Epidermal melanocyte (primary cell): ENCODE results near the gene TULP4.
A peak's percentile ranks its signal among the peaks of the same experiment; 100 is the strongest.
"Not testable (repeated sequence)": the region's sequence is repeated elsewhere in the genome, so short reads cannot be mapped to it uniquely, and the experiment has no call there.

Source experiments
- DNase-seq: peaks from one replicate; pipeline ENCODE4 v3.0.0; 2011; ENCODE audit warnings: low spot score; ENCODE audit not compliant: insufficient read length

The TULP4 gene

DNA sequence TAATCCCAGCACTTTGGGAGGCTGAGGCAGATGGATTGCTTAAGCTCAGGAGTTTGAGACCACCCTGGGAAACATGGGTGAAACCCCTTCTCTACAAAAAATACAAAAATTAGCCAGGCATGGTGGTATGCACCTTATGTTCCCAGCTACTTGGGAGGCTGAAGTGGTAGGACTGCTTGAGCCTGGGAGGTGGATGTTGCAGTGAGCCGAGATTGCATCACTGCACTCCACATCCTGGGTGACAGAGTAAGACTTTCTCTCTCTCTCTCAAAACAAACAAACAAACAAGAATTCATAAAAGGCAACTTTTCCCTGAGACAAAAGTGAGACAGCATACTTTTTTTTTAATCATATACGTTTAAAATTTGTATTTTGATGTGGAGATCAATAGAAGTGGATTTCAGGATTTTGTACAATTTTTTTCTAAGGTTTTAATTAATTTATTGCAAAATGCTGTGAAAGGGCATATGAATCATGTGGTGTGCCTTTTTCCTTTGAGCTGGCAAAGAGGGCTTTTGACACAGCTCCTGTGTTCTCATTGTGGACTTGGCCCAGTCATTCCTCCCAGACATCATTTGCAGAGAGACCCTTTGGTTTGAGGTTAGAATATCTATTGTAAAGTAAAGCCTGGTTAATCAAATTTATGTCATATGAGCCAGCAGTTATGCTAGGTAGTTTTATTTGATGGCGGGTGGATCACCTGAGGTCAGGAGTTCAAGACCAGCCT lies 77.1 kb downstream of the TULP4 start:
- DNase-seq: no peak

DNA sequence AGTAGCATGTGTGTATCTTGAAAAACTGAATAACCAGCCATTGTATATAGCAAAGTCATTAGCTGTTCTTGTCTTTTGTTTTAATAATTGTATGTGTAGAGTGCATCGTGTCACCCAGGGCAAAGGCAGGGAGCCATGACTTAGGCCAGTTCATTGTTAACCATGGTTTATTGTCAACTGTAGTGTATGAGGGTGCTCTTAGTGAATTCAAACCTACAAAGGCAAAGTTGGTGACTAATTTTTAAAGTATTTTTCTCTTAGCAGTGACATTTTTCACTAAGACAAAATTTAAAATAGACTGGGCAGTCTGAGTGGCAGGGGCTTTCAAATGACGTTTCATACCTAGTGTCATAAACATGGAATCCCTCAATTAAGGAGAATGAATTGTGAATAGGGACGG lies 79.0 kb downstream of the TULP4 start:
- DNase-seq: no peak

DNA sequence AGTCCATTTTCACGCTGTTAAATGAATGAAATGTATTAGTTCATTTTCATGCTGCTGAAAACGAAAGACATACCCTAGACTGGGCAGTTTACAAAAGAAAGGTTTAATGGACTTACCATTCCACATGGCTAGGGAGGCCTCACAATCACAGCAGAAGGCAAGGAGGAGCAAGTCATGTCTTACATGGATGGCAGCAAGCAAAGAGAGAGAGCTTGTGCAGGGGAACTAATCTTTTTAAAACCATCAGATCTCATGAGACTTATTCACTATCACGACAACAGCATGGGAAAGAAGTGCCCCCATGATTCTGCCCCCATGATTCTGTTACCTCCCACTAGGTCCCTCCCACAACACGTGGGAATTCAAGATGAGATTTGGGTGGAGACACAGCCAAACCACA lies 79.7 kb downstream of the TULP4 start:
- DNase-seq: not testable (repeated sequence)

DNA sequence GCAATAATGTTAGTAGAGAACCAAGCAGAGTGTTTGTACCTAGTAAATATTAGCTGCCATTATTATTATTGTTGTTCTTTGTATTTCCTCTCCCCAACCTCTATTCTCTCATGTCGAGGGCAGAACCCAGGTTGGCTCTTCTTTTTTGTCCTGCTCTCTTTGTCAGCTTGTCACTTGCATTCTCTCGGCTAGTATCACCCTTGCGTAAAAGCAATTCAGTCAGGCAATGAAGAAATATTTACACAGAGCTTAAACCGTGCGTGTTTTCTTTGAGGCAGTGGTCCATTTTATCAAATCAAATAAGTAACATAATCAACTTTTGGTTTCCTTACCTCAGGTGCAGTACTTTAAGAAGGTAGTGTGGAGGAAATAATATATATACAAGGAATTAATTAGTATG lies 83.9 kb downstream of the TULP4 start:
- no peak for DNase-seq

DNA sequence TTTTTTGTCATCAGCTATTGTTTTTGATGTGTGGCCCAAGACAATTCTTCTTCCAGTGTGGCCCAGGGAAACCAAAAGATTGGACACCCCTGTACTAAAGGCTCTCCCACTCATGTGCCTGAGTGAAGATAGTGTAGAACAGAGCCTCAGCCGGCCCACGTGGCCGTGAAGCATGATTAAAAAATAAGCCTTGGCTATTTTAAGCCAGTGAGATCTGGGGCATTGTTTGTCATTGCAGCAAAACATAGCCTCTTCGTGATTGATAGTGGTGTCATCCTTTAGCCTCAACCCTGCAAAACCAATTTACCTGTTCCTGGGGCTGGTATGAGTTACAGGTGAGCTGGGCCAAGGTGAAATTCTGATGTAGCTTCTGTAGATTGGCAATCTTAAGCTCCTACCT lies 85.3 kb downstream of the TULP4 start:
- no peak for DNase-seq

DNA sequence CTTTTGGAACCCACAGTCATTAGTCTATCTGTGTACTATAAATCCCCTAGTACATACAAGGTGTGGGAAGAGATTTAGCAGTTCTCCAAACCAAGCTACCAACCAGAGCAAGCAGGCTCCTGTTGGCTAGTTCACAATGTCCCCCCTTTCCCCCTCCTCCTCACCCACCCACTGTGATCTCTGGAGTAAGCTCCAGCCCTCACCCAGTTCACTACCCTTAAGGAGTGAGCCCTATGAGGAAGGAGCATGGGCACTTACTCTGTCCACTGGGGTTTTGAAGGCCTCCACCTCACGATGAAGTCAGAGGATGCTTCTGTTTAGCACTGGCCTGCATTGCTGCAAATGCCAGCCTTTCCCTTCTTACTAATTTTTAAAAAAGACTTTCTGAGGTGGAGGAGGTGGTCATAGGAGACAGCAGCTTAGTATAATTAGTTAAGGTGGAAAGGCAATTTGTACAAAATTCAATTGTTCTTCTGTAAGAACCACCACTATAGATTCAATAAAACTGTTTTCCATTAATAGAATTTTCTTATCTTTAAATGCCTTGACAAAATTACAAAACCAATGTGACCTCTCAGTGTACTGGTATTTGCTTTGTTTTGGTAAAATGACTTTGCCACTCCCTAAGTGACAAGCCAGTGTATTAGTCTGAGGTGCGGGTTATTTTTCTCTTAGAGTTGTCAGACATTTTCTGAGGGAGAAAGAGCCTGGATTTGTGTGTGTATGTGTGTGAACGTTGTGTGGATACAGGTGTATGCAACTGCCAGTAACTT lies 86.2 kb downstream of the TULP4 start:
- DNase-seq: no peak

DNA sequence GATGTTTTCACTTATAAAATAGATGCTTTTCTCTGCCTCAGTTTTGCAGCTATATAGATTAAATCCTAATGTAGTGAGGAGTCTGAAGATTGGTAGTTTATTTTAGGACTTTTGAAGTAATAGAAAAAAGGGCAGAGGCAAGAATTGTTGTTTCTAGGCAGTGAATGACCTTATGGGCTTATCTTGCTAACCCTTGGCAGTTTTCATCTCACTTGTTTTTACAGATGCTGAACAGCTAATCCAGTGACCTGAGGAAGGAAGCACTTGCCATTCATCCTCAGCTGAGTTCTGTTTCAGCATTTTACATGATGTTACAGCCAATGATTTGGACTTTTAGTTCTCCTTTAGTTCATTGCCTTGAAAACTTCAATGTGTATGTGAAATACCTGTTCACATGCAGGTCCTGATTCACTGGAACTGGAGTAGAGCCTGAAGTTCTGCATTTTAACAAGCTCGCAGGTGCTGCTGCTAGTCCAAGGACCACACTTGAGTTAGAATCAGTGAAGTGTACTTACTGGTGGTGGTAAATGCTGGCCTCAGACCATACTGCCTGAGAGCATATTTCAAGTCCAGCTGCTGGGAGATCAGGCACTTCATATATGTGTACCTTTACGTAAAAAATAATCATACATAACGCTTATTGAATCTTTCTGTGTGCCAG lies 86.9 kb downstream of the TULP4 start:
- no peak for DNase-seq

DNA sequence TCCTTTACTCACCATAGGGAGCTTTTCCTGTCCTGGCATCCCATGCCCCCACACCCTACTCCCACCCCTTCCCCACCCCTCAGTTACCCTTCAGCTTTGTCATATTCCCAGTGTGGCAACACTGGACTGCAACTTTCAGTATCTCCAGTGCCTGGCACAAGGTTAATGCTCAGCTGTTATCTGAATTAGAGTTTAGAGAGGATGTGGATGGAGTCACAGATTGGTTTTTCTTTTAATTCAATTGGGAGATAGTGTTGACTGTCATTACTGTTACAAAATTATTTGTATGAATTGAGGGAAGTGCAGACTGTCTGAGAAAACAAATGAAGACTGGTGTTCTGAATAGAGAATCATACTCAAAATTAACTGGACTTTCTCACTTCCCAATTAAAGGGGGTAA lies 89.9 kb downstream of the TULP4 start:
- DNase-seq: no peak

DNA sequence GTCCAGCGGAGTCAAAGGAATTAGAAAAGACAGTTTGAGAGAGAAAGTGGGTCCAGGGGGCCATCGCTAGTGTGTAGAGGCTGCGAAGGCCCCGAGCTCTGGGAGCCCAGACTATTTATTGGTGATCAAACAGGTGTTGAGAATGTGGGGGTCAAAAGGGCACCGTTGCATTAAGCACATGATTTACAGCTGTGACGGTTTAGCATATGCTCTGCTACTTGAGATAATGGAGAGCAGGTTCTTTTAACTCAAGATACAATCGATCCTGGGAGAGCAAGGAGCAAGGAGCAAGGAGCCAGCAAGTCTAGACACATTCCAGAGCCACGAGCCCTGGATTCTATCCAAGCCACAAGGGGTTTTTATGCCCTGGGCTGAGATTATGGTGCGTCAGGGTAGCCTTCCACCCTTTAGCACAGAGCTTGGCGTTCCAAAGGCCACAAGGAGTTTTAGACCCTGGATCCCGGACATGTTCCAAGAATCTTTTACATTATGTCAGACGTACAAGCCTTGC lies 93.1 kb downstream of the TULP4 start:
- not testable (repeated sequence) for DNase-seq

DNA sequence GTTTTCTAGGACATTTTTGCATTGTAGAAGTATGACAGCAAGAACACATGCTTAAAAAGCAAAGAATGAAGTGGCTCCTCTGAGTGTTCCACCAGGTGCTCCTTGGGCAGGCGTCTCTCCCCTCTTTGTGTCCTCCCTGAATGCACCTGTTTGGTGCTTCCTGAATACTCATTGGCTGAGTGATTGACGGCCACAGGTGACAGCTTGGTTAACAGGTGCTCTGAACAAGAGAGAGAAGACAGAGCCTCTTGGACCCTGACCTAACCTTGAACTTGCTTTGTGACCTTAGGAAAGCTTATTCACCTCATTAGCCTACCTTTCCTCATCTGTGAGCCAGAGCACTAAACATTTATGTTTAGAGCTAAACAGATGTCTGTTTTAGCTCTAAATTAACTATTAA lies 93.7 kb downstream of the TULP4 start:
- no peak for DNase-seq

DNA sequence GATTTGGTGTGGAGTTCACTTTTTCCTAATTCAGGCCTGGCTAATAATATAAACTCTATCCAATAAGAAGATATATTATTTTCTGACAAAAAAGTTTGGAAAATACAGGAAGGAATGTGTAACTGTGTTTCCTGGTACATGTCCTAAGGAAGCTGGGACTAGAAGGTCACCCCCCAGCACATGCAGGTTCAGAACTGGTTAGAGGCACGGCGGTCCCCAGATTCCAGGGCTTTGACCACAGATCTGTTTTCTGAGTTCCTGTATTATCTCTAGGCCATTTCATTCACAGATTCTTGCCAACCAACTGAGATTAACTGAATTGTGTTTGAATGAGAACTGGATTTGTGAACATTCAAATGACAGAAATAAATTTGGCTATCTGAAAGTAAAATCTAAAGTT lies 94.5 kb downstream of the TULP4 start:
- DNase-seq: no peak

DNA sequence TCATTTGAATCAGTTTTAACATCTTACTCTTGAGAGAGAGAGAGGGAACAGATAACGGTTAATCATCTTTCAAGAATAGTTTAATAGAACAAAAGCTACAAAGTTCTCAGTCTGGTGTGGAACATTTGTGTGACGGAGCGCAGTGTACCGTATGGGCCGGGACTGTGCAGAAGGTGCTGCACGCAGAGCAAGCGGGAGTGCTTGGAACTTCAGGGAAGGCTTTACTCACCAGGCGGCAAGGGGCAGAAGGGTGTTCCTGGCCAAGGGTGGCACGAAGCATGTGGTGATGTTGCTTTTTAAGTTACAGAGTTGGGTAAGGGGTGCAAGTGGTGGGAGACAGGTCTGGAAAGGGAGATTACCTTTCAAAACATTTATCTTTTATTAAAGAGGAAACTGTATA lies 95.7 kb downstream of the TULP4 start:
- no peak for DNase-seq

DNA sequence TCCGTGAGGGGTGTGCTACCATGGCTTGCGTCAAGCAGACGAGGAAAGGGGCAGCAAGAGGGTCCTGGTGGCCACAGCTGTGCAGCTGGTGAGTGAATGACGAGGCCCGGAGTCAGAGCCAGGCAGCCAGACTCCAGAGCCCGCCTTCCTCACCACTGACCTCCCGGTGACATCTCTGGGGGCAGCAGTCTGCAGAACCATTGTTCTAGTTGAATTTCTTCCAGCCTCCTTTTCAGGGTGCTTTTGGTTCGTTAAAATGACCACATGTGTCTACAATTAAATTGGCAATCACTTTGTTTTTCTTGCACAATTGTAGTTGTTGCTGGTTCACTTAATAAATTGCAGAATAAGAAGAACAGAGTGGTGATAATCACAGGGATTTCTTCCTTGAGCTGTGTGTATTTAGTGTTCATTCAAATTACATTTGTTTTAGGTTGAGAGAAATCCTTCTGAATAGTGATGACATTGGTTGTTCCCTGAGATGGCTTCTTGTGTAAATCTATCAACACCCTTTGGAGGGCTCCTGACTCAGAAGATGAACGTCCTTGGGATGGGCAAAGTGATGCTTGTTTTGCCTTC lies 96.4 kb downstream of the TULP4 start:
- no peak for DNase-seq

DNA sequence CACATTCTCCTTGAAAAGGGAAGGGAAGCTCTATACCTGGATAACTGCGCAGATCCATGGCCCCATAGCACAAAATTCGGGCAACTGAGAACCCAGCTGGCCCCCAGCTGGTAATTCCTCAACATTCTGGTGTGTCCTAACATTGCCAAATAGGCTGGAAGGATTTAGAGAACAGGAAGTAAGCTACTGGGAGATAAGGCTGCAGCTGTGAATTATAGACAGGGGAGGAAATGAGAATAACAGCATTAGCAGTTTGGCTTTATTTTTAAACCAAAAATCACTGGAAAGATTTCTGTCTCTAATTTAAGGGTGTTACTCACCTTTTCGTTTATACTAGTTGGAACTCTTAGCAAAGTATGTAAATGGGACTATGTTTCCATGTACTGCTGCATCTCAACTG lies 97.2 kb downstream of the TULP4 start:
- no peak for DNase-seq

DNA sequence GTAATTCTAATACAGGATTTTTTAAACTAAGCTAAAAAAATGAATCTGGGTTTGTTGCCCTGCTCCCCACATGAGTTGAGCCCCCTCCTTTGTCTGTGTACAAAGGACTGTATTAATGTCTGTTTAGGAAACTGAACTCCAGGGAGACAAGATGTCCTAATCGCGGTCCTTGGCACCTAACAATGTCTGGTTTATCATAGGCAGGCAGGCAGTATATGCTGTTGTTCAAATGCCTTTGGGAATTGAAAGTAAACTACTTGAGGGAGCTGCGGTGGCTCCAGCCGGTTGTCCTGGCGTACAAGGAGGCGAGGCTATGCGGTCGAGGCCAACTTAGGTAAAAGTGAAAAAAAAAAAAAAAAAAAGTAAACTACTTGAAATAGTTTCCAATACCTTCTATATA lies 98.5 kb downstream of the TULP4 start:
- no peak for DNase-seq

DNA sequence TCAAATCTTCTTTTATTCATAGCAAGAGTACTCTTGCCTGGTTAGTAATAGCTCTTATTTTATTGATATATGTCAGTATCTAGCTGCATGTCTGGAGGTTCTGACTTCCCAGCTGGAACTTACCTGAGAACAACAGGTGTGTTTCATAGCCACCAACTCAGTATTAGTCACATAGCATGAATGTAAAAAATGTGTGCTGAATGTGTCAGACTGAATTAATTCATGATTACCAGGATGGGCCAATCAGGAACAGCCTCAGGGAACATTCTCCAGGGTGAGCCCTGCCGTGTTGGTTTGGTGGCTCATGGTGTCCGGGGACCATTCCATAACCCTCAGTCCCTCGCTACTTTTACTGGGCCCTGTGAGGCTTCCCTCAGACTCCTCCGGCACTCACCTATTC lies 99.7 kb downstream of the TULP4 start:
- DNase-seq: no peak

DNA sequence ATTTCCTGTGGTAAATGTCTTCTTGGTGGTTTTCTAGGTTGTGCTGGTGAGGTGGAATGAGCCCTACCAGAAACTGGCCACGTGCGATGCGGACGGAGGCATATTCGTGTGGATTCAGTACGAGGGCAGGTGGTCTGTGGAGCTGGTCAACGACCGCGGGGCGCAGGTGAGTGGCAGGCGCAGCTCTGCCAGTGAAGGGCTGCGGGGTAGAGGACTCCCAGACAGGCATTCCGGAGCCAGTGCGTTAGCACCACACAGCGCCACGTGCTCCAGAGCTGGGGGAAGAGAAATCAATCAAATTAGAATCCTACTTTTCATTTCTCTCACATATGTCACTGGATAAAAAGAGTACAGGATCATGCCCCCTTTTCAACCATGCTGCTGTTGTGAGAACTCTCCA lies 100.8 kb downstream of the TULP4 start:
- DNase-seq: no peak

DNA sequence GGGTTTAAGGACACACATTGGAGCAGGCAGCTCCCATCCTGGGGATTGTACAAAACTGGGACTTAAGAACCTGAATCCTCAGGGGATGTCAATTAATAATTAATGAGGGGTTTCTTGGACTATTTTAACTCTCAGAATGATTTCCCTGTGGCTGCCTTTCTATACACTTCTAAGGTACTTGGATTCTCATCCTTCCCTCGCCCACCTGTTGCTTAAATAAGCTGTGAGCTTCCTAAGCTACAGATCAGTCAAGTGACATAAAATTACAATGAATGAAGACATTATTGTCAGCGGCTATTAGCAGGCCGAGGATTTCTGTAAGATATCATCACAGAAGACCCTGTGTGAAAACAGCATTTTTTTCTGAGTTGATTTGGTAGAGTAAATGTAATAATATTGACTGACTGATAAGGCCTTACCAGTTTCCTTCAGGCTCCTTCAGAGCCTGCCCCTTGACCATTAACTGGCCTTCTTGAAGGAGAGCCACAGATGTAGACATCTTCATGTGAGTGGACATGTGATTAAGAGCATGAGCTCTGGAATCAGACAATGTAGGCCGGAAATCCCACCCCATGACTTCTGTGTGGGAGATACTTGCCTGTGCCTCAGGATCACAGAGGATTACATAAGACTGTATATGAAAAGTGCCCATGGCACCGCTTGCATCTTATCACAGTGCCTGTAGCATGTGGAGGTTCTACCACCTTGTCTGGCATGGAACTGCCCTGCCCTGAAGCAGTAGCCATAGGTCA lies 101.7 kb downstream of the TULP4 start:
- no peak for DNase-seq

DNA sequence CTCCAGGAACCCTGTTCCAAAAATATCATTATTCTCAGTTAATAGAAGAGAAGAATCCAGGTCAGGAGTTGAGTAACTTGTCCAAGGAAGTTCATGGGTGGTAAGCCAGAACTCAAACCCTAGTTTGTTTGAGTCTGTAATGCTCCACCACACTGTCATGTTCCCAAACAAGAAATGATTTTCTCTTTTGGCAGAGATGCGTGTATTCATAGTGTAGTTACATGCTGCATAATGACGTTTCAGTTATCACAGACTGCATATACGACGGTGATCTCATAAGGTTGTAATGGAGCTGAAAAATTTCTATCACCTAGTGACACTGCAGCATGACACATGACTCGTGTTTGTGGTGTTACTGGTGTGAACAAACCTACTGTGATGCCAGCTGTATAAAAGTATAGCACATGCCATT lies 102.6 kb downstream of the TULP4 start:
- DNase-seq: no peak

DNA sequence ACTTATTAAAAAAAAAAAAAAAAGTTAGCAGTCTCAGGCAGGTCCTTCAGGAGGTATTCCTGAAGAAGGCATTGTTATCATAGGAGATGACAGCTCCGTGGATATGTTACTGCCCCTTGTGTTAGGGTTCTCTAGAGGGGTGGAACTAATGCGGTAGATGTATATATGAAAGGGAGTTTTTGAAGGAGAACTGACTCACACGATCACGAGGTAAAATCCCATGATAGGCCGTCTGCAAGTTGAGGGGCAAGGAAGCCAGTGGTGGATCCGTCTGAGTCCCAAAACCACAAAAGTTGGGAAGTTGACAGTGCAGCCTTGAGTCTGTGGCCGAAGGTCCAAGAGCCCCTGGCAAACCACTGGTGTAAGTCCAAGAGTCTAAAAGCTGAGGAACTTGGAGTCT lies 103.4 kb downstream of the TULP4 start:
- peak; percentile 34 for DNase-seq
